CD4-positive, CD25-positive, alpha-beta regulatory T cell (primary cell): ENCODE measurements around the gene HCN3. TPM values are rescaled to one million over a fixed set of nuclear protein-coding genes. Genes with fewer than 3 reads are reported as not detected.

Experiments
- ATAC-seq, 2 donors: fragments of 150-1000 bp; cut with Tn5 transposase; one replicate each; pipeline ENCODE4 v1.10.0; 2021; ENCODE audit warnings: low read depth in 2 of 2, moderate number of reproducible peaks in 2 of 2, moderate library complexity in 1 of 2
- DNase-seq, 3 donors: peaks; one replicate each; pipeline versions ENCODE4 v3.0.0 to v3.0.0-alpha.2; 2012 to 2022; ENCODE audit warnings: mixed read lengths in 1 of 3
- H3K27ac ChIP-seq: one replicate; pipeline ENCODE4 v1.7.0; 2013; ENCODE audit warnings: mild to moderate bottlenecking, low read length; ENCODE audit not compliant: insufficient read depth, poor library complexity, severe bottlenecking
- H3K27me3 ChIP-seq: one replicate; pipeline ENCODE4 v1.7.0; 2013; ENCODE audit warnings: low read length; ENCODE audit not compliant: control insufficient read depth, insufficient read depth
- H3K36me3 ChIP-seq: one replicate; pipeline ENCODE4 v1.7.0; 2013; ENCODE audit warnings: mild to moderate bottlenecking, low read length, moderate library complexity; ENCODE audit not compliant: control insufficient read depth, insufficient read depth
- H3K4me1 ChIP-seq: 2 replicates; pipeline ENCODE4 v1.7.0; 2013; ENCODE audit warnings: mild to moderate bottlenecking, low read length; ENCODE audit not compliant: insufficient read depth, control insufficient read depth, poor library complexity, severe bottlenecking
- H3K4me3 ChIP-seq: one replicate; pipeline ENCODE4 v1.7.0; 2013; ENCODE audit warnings: low read depth, mild to moderate bottlenecking, low read length, moderate library complexity
- H3K9me3 ChIP-seq, 2 experiments: 1 replicate in 1 of 2; 2 replicates in 1 of 2; pipeline ENCODE4 v1.7.0; 2013; ENCODE audit warnings: low read length in 2 of 2, mild to moderate bottlenecking in 1 of 2, moderate library complexity in 1 of 2; ENCODE audit not compliant: control insufficient read depth in 2 of 2
- H3K27ac Mint-ChIP-seq, 3 donors: one replicate each; pipeline ENCODE4 v1.8.0; 2020 to 2022; ENCODE audit warnings: mild to moderate bottlenecking in 3 of 3, mixed read lengths in 3 of 3, moderate library complexity in 2 of 3
- H3K27me3 Mint-ChIP-seq: one replicate; pipeline ENCODE4 v1.8.0; 2022; ENCODE audit warnings: mild to moderate bottlenecking, mixed read lengths
- H3K36me3 Mint-ChIP-seq: one replicate; pipeline ENCODE4 v1.8.0; 2020; ENCODE audit warnings: mixed read lengths
- H3K4me1 Mint-ChIP-seq, 4 donors: one replicate each; pipeline ENCODE4 v1.8.0; 2020 to 2022; ENCODE audit warnings: mixed read lengths in 4 of 4, mild to moderate bottlenecking in 1 of 4
- H3K4me3 Mint-ChIP-seq, 4 donors: one replicate each; pipeline ENCODE4 v1.8.0; 2020 to 2022; ENCODE audit warnings: mild to moderate bottlenecking in 4 of 4, mixed read lengths in 4 of 4, moderate library complexity in 3 of 4
- H3K9me3 Mint-ChIP-seq, 7 donors: one replicate each; pipeline ENCODE4 v1.8.0; 2020 to 2022; ENCODE audit warnings: mixed read lengths in 7 of 7, mild to moderate bottlenecking in 3 of 7, moderate library complexity in 2 of 7
- polyA plus RNA-seq, 4 donors: library from polyadenylated mRNA; unstranded; fragments of 300-500 nt; fragmentation: Illumina TruSeq; gene quantifications; one replicate each; pipeline ENCODE4 v1.2.3, GENCODE V29; 2021
- total RNA-seq: library from RNA; stranded (reverse); gene quantifications from one replicate; pipeline ENCODE4 v1.2.3, GENCODE V29; 2022

HCN3 gene
- total and polyA plus RNA-seq, 5 donors from 2014 or later, result 0.07 to 1.5 (median 0.13) TPM; not detected in 1

DNA sequence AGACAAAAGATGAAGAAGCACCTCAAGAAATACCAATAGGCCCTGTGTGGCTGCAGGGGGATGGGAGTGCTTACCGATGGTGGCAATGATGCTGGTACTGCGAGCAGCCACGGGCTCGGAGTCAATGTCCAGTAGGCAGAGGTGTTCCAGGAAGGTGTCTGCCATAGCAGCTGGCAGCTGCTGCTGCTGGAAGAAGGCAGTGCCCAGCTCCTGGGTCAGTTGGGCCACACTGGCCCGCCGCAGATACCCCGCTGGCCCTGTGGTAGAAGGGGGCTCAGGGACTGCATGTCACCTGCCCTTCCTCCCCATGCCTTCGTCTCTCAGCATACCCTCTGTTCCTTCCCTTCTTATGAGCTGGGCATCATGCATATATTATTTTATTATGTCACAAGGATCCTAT is 22.8 kb downstream of the HCN3 start:
- Histone ChIP-seq H3K4me1 (peaks cover 6% of the 10 kb centered on the region), H3K36me3 (no peaks in the 10 kb centered on the region), H3K4me3 (no peak overlapping the region), H3K9me3 (no peaks in the 10 kb centered on the region), H3K27ac (no peak overlapping the region), H3K27me3 (peaks cover 7% of the 10 kb centered on the region)
- DNase-seq (no peak), ATAC-seq (no peak)
- H3K9me3 Mint-ChIP-seq, result no peaks in the 10 kb centered on the region
- no peak overlapping the region for H3K4me3 Mint-ChIP-seq
- peaks cover 20% of the 10 kb centered on the region for H3K27me3 Mint-ChIP-seq
- H3K4me1 Mint-ChIP-seq, result no peaks in the 10 kb centered on the region
- H3K27ac Mint-ChIP-seq, result no peak overlapping the region
- H3K36me3 Mint-ChIP-seq, result no peaks in the 10 kb centered on the region

- H3K4me1 Mint-ChIP-seq, result no peaks in the 10 kb centered on the region
- ATAC-seq (no peak), DNase-seq (no peak)
- Histone ChIP-seq H3K9me3 (no peaks in the 10 kb centered on the region), H3K4me1 (no peaks in the 10 kb centered on the region), H3K27ac (no peak overlapping the region), H3K27me3 (peaks cover 5% of the 10 kb centered on the region), H3K4me3 (no peak overlapping the region), H3K36me3 (no peaks in the 10 kb centered on the region)
- no peaks in the 10 kb centered on the region for H3K9me3 Mint-ChIP-seq
- H3K27me3 Mint-ChIP-seq, result peaks cover 17% of the 10 kb centered on the region
- no peak overlapping the region for H3K4me3 Mint-ChIP-seq
- no peaks in the 10 kb centered on the region for H3K36me3 Mint-ChIP-seq
- no peak overlapping the region for H3K27ac Mint-ChIP-seq
Observed at GRCh38 chr1:155300553-155301329, 23.5 kb downstream of the HCN3 start.

GRCh38 chr1:155301342-155301841 is 24.1 kb downstream of the HCN3 start, which contains the start of gene PKLR:
Gene PKLR, minus strand, starts transcription at chr1:155301438. Its CDS starts 43 bp downstream, at chr1:155301395.
- no peak for ATAC-seq
- Mint-ChIP-seq H3K27ac (no peak within 1 kb of the TSS), H3K36me3 (no peaks in the 10 kb centered on the region), H3K27me3 (peaks cover 15% of the 10 kb centered on the region), H3K4me3 (peak within 1 kb of the TSS in 1 of 4 donors; percentile 87), H3K9me3 (no peaks in the 10 kb centered on the region), H3K4me1 (no peaks in the 10 kb centered on the region)
- Histone ChIP-seq H3K27me3 (peaks cover 5% of the 10 kb centered on the region), H3K27ac (no peak within 1 kb of the TSS), H3K4me1 (no peaks in the 10 kb centered on the region), H3K36me3 (no peaks in the 10 kb centered on the region), H3K4me3 (no peak within 1 kb of the TSS), H3K9me3 (no peaks in the 10 kb centered on the region)
- no peak for DNase-seq

DNA sequence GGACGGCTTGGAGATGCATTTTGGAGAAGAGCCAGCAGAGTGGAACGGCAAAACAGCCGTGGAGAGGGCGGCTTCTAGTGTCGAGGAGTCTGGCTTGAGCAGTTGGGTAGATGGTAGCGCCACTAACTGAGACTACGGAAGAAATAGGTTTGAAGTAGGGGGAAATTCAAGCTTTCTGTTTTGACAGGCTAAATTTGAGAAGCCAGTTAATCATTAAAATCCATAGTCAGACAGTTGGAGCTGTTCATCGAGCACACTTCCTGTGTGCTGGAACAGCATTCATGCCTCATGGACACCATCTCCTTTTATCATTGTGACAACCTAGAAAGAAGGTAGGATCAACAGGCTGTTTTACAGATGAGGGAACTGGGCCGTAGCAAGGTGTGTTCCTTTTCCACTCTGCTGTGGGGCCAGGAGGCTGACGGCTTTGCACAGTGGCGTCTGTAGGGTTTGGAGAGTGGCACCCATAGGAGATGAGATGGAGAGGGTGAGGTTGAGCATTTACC is 27.3 kb downstream of the HCN3 start:
- Histone ChIP-seq H3K4me1 (peaks cover 16% of the 10 kb centered on the region), H3K4me3 (no peak overlapping the region), H3K9me3 (no peaks in the 10 kb centered on the region), H3K27ac (no peak overlapping the region), H3K27me3 (no peaks in the 10 kb centered on the region), H3K36me3 (no peaks in the 10 kb centered on the region)
- H3K36me3 Mint-ChIP-seq, result peaks cover 3% of the 10 kb centered on the region
- H3K9me3 Mint-ChIP-seq, result no peaks in the 10 kb centered on the region
- peaks cover 0 to 18% (median 3%) of the 10 kb centered on the region in 4 donors for H3K4me1 Mint-ChIP-seq
- ATAC-seq (no peak), DNase-seq (no peak)
- no peak overlapping the region for H3K27ac Mint-ChIP-seq
- H3K4me3 Mint-ChIP-seq, result peak overlapping the region in 1 of 4 donors; percentile 34
- H3K27me3 Mint-ChIP-seq, result no peaks in the 10 kb centered on the region

DNA sequence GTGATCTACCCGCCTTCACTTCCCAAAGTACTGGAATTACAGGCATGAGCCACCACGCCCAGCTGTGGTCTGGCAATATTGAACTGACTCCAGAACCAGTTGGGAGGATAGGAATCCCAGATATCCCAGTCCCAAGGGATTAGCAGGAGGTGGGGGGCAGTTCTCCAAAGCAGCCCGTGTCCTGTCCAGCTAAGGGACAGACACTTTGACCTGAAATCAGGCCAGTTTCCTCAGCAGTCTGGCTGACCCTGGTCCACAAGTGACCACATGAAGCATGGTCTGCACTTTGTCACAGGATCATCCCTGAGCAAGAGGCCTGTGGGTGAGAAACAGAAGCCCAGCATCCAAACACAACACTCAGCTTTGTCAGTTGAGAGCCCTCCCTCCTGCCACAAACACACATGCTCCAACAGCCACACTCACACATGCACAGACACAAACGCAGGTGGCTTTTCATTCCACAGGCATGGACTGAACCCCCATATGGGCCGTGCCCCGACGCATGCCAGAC is 28.7 kb downstream of the HCN3 start:
- Histone ChIP-seq H3K27ac (no peak overlapping the region), H3K4me3 (no peak overlapping the region), H3K36me3 (no peaks in the 10 kb centered on the region), H3K4me1 (peaks cover 21% of the 10 kb centered on the region), H3K27me3 (no peaks in the 10 kb centered on the region), H3K9me3 (no peaks in the 10 kb centered on the region)
- H3K27ac Mint-ChIP-seq, result peak overlapping the region in 1 of 3 donors; percentile 12
- H3K4me3 Mint-ChIP-seq, result peak overlapping the region in 1 of 4 donors; percentile 49
- H3K36me3 Mint-ChIP-seq, result peaks cover 6% of the 10 kb centered on the region
- H3K27me3 Mint-ChIP-seq, result no peaks in the 10 kb centered on the region
- H3K4me1 Mint-ChIP-seq, result peaks cover 0 to 29% (median 8%) of the 10 kb centered on the region in 4 donors
- ATAC-seq (no peak), DNase-seq (no peak)
- no peaks in the 10 kb centered on the region for H3K9me3 Mint-ChIP-seq

GRCh38 chr1:155307247-155307740 is 30.0 kb downstream of the HCN3 start:
- DNase-seq (peak in 1 of 3 donors; percentile 46), ATAC-seq (no peak)
- Histone ChIP-seq H3K4me1 (peaks cover 21% of the 10 kb centered on the region), H3K36me3 (peaks cover 4% of the 10 kb centered on the region), H3K27me3 (no peaks in the 10 kb centered on the region), H3K4me3 (no peak overlapping the region), H3K27ac (no peak overlapping the region), H3K9me3 (no peaks in the 10 kb centered on the region)
- Mint-ChIP-seq H3K4me3 (peak overlapping the region in 3 of 4 donors; percentile 13 to 34 (median 22)), H3K27ac (peak overlapping the region; percentile 9 to 99 (median 95)), H3K4me1 (peaks cover 0 to 39% (median 12%) of the 10 kb centered on the region in 4 donors), H3K27me3 (no peaks in the 10 kb centered on the region), H3K9me3 (no peaks in the 10 kb centered on the region), H3K36me3 (peaks cover 11% of the 10 kb centered on the region)

- ATAC-seq, result peak; percentile 99
- DNase-seq, result peak; percentile 96 to 99 (median 97)
- Mint-ChIP-seq H3K36me3 (peaks cover 16% of the 10 kb centered on the region), H3K27ac (peak within 1 kb of the TSS; percentile 92 to 99 (median 95)), H3K9me3 (no peaks in the 10 kb centered on the region), H3K4me3 (peak within 1 kb of the TSS; percentile 91 to 99 (median 94)), H3K4me1 (peaks cover 0 to 47% (median 14%) of the 10 kb centered on the region in 4 donors), H3K27me3 (no peaks in the 10 kb centered on the region)
- Histone ChIP-seq H3K27me3 (no peaks in the 10 kb centered on the region), H3K9me3 (no peaks in the 10 kb centered on the region), H3K27ac (peak within 1 kb of the TSS; percentile 97), H3K4me3 (peak within 1 kb of the TSS; percentile 90), H3K36me3 (peaks cover 13% of the 10 kb centered on the region), H3K4me1 (peaks cover 21% of the 10 kb centered on the region)
Observed at GRCh38 chr1:155308493-155309422, 31.5 kb downstream of the HCN3 start, which contains the start of gene FDPS. Gene FDPS, plus strand, starts transcription at chr1:155308866. Its CDS starts 924 bp downstream, at chr1:155309790.
